ENCODE results near the gene FREY1. TPM values are rescaled to one million over a fixed set of nuclear protein-coding genes. Genes with fewer than 3 reads are reported as not detected.
"Not testable (repeated sequence)": the region's sequence is repeated elsewhere in the genome, so short reads cannot be mapped to it uniquely, and the experiment has no call there.

FREY1 gene
- total RNA-seq, 2 donors from 2014 or later = 1.3 to 1.9 TPM

GRCh38 chr11:45917623-45918330 is 10.7 kb upstream of the FREY1 start, which contains the start of gene PEX16:
Gene PEX16 (minus strand): TSS chr11:45917877. CDS start chr11:45917811, 66 bp downstream.
- H3K9me3 Mint-ChIP-seq = no peaks in the 10 kb centered on the region
- H3K4me3 Mint-ChIP-seq = peak within 1 kb of the TSS; percentile 100
- H3K36me3 Mint-ChIP-seq (ENCODE audit: insufficient read depth in 2 of 2) = peaks cover 4% of the 10 kb centered on the region in 2 donors
- peaks cover 29% of the 10 kb centered on the region for H3K4me1 Mint-ChIP-seq (ENCODE audit: low read depth)
- peak within 1 kb of the TSS; percentile 96 for H3K27ac Mint-ChIP-seq
- H3K27me3 Mint-ChIP-seq (ENCODE audit: low read depth) = peaks cover 5% of the 10 kb centered on the region
- DNase-seq (peak; percentile 94 to 98), ATAC-seq (replicated peaks in 1 of 2) (peak; percentile 89 to 94)

DNA sequence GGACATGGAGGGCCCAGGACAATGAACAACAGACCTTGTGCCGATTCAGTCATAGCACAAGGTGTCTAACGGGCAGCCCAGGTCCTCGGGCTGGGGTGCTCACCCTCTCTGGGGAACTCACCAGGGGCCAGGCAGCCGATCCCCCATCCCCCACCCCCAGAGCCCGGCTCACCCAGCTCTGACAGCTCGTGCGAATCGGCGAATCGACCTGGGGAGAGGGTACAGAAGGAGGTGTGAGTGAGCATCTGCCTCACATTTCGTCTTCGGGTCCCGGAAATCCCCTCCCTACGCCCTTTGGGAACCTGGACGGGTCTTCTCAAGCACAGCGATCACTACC is 10.2 kb upstream of the FREY1 start:
- Mint-ChIP-seq H3K27me3 (ENCODE audit: low read depth) (peaks cover 5% of the 10 kb centered on the region), H3K36me3 (ENCODE audit: insufficient read depth in 2 of 2) (peaks cover 4% of the 10 kb centered on the region in 2 donors), H3K27ac (peak overlapping the region; percentile 96), H3K4me3 (peak overlapping the region; percentile 100), H3K4me1 (ENCODE audit: low read depth) (peaks cover 29% of the 10 kb centered on the region), H3K9me3 (no peaks in the 10 kb centered on the region)
- no peak for DNase-seq
- no peak for ATAC-seq (replicated peaks in 1 of 2)

DNA sequence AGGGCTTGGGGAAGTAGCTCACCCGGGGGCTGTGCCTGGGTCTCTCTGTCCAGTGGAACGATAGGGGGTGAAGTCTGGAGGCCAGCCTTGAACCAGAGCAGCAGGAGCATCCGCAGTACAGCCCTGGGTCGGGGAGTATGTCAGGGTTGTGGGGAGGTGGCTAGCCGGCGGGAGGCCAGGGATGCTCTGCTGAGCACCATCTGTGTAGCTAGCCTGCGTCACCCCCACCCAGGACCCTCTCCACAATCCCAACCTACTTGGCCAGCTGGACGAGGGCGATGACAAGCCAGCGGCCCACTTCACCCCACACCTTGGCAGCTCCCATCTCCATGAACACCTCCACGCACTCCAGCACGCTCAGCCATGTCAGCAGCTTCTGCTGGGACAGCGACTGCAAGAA is 8.4 kb upstream of the FREY1 start:
- H3K4me1 Mint-ChIP-seq (ENCODE audit: low read depth) = peaks cover 24% of the 10 kb centered on the region

GRCh38 chr11:45913942-45914635 is 7.0 kb upstream of the FREY1 start:
- Mint-ChIP-seq H3K9me3 (no peaks in the 10 kb centered on the region), H3K4me3 (no peak overlapping the region), H3K4me1 (ENCODE audit: low read depth) (peaks cover 24% of the 10 kb centered on the region), H3K27me3 (ENCODE audit: low read depth) (no peaks in the 10 kb centered on the region), H3K27ac (no peak overlapping the region), H3K36me3 (ENCODE audit: insufficient read depth in 2 of 2) (peaks cover 4 to 6% of the 10 kb centered on the region in 2 donors)
- no peak for DNase-seq
- ATAC-seq (replicated peaks in 1 of 2) = no peak

More for the DNA sequence above, 8.4 kb upstream of the FREY1 start:
- Mint-ChIP-seq H3K27me3 (ENCODE audit: low read depth) (no peaks in the 10 kb centered on the region), H3K36me3 (ENCODE audit: insufficient read depth in 2 of 2) (peaks cover 4 to 6% of the 10 kb centered on the region in 2 donors), H3K27ac (no peak overlapping the region), H3K9me3 (no peaks in the 10 kb centered on the region), H3K4me3 (no peak overlapping the region)
- no peak for ATAC-seq (replicated peaks in 1 of 2)
- no peak for DNase-seq

GRCh38 chr11:45913514-45913913 is 6.4 kb upstream of the FREY1 start:
- no peak for ATAC-seq (replicated peaks in 1 of 2)
- Mint-ChIP-seq H3K9me3 (no peaks in the 10 kb centered on the region), H3K36me3 (ENCODE audit: insufficient read depth in 2 of 2) (peaks cover 4% of the 10 kb centered on the region in 2 donors), H3K27me3 (ENCODE audit: low read depth) (no peaks in the 10 kb centered on the region), H3K27ac (no peak overlapping the region), H3K4me3 (no peak overlapping the region), H3K4me1 (ENCODE audit: low read depth) (peaks cover 21% of the 10 kb centered on the region)
- DNase-seq = no peak

DNA sequence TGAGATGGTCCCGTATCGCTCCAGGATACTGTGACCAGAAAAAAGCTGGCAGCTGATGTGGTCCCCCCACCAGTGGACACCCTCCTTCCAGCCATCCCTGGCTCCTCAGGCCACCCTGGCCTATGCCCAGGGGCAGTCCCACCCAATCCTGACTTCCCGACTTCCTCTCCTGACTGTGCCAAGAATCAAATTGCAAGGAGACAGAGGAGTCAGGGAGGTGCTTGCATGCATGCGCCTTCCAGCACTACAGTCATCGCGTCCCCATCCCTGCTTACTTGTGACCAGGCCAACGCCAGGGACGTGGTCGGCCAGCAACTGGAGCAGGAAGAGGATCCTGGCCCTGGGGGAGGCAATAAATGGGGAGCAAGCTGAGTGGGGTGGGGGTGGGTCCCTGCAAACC is 3.6 kb upstream of the FREY1 start:
- no peaks in the 10 kb centered on the region for H3K9me3 Mint-ChIP-seq
- DNase-seq (no peak), ATAC-seq (replicated peaks in 1 of 2) (no peak)
- H3K36me3 Mint-ChIP-seq (ENCODE audit: insufficient read depth in 2 of 2) = peaks cover 1 to 3% of the 10 kb centered on the region in 2 donors
- H3K4me3 Mint-ChIP-seq = no peak overlapping the region
- H3K4me1 Mint-ChIP-seq (ENCODE audit: low read depth) = peaks cover 4% of the 10 kb centered on the region
- H3K27me3 Mint-ChIP-seq (ENCODE audit: low read depth) = no peaks in the 10 kb centered on the region
- H3K27ac Mint-ChIP-seq = no peak overlapping the region

DNA sequence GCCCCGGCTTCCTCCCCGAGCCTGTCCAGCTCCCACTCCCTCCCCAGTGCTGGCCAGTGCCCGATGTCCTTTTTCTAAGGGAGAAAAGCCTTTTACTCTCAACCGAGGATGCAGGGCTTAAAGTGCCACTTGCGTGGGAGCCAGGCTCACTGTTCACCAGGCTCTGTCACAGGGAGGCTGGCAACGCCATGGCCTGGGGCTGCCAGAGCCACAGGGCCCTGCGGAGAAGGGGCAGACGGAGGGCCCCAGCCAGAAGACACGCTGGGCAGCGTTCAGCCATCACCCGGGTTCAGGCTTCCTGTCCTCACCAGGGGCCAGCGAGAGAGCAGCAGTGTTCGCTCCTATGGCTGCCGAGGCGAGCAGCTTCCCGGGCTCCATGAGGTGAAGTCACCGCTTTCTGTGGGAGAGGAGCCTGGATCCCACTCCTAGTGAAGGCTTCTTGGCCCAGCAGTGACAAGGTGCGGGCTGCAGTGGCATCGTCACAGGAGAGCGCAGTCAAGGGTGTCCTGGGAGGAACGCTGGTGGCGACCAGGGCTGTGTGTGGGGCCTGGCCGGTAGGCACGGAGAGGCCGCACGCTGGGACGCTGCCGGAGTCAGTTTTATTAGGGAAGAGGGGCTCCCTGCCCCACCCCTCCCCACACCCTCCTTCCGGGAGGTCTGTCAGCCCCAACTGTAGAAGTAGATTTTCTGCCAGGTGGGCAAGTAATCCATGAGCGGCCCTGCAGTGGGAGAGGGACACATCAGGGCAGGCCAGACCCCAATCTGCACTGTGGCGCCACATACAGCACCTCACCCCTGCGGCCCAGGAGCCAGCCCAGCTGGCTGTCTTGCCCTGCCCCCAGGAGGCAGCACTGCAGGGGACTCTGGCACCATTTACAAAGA is 2.8 kb upstream of the FREY1 start:
- no peaks in the 10 kb centered on the region for H3K9me3 Mint-ChIP-seq
- H3K36me3 Mint-ChIP-seq (ENCODE audit: insufficient read depth in 2 of 2) = peaks cover 0 to 3% of the 10 kb centered on the region in 2 donors
- no peak for ATAC-seq (replicated peaks in 1 of 2)
- no peaks in the 10 kb centered on the region for H3K27me3 Mint-ChIP-seq (ENCODE audit: low read depth)
- no peak overlapping the region for H3K4me3 Mint-ChIP-seq
- H3K27ac Mint-ChIP-seq = no peak overlapping the region
- no peak for DNase-seq
- H3K4me1 Mint-ChIP-seq (ENCODE audit: low read depth) = no peaks in the 10 kb centered on the region

DNA sequence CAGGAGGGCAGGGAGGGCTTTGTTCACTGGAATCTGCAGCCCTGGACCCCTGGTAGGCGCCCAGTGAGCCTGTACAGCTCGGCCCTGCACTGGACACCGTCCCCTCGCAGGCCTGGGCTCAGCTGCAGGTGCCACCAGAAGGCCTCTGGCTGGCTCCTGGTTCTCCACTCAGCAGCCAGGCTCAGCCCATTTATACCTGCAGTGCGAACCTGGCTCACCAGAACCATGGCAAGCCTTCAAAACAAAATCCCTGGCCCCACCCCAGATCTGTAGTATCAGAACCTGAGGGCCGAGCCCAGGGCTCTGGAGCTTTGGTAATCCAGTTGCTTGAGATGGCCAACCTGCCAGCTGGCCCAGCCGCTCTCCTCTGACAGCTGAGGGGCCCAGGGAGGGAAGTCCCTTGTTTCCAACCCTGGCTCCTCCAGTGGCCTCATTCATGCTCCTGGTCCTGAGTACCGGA is 870 bp upstream of the FREY1 start:
- Mint-ChIP-seq H3K4me3 (no peak overlapping the region), H3K4me1 (ENCODE audit: low read depth) (no peaks in the 10 kb centered on the region), H3K27me3 (ENCODE audit: low read depth) (no peaks in the 10 kb centered on the region), H3K36me3 (ENCODE audit: insufficient read depth in 2 of 2) (peaks cover 0 to 3% of the 10 kb centered on the region in 2 donors), H3K27ac (no peak overlapping the region), H3K9me3 (no peaks in the 10 kb centered on the region)
- ATAC-seq (replicated peaks in 1 of 2) (no peak), DNase-seq (no peak)

DNA sequence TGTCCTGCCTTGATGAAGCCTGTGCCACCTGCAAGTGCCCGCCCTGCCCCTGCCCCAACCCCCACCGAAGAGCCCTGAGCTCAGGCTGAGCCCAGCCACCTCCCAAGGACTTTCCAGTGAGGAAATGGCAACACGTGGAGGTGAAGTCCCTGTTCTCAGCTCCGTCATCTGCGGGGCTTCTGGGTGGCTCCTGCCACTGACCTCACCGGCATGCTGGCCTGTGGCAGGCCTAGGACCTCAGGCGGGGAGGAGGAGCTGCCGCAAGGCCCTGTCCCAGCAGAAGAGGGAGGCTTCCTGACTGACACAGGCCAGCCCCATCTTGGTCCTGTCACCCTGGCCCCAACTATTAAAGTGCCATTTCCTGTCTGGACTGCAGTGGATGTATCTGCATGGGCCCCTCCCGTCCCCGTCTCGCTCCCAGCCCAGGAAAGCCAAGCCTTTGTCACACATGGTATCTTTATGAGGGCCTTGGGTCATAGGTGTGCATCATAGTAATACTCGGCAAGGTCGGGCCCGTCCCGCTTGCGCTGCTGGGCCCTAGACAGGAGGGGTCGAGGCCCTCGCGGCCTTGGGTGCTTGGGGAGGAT is 882 bp downstream of the FREY1 start:
- Mint-ChIP-seq H3K27ac (no peak overlapping the region), H3K27me3 (ENCODE audit: low read depth) (no peaks in the 10 kb centered on the region), H3K9me3 (no peaks in the 10 kb centered on the region), H3K4me3 (no peak overlapping the region), H3K36me3 (ENCODE audit: insufficient read depth in 2 of 2) (peaks cover 0 to 1% of the 10 kb centered on the region in 2 donors), H3K4me1 (ENCODE audit: low read depth) (no peaks in the 10 kb centered on the region)
- ATAC-seq (replicated peaks in 1 of 2) = no peak
- no peak for DNase-seq

GRCh38 chr11:45905576-45905975 is 1.5 kb downstream of the FREY1 start:
- H3K36me3 Mint-ChIP-seq (ENCODE audit: insufficient read depth in 2 of 2); H3K4me1 Mint-ChIP-seq (ENCODE audit: low read depth); H3K9me3 Mint-ChIP-seq; H3K4me3 Mint-ChIP-seq; DNase-seq; H3K27me3 Mint-ChIP-seq (ENCODE audit: low read depth); ATAC-seq (replicated peaks in 1 of 2); H3K27ac Mint-ChIP-seq: not testable (repeated sequence)

DNA sequence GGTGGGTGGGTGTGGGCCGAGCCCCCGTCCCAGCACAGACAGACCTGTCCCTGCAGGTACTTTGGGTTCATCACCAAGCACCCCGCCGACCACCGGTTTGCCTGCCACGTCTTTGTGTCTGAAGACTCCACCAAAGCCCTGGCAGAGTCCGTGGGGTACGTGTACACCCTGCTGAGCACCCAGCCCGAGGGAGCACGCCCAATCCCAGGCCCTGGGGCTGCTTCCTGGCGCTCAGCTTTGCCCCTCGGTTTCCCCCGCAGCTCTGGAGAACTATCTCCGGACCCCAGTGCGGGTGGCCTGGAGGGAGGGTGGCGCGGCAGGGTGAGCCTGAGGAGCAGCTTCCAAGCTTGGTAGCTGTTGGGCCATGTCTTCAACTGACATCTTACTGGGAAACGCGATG is 2.0 kb downstream of the FREY1 start:
- no peaks in the 10 kb centered on the region for H3K9me3 Mint-ChIP-seq
- H3K27me3 Mint-ChIP-seq (ENCODE audit: low read depth) = peaks cover 10% of the 10 kb centered on the region
- no peaks in the 10 kb centered on the region for H3K36me3 Mint-ChIP-seq (ENCODE audit: insufficient read depth in 2 of 2)
- no peak for DNase-seq
- no peaks in the 10 kb centered on the region for H3K4me1 Mint-ChIP-seq (ENCODE audit: low read depth)
- H3K4me3 Mint-ChIP-seq = no peak overlapping the region
- ATAC-seq (replicated peaks in 1 of 2) = no peak
- H3K27ac Mint-ChIP-seq = no peak overlapping the region

- H3K27me3 Mint-ChIP-seq (ENCODE audit: low read depth) = peaks cover 10% of the 10 kb centered on the region
- no peak overlapping the region for H3K27ac Mint-ChIP-seq
- H3K36me3 Mint-ChIP-seq (ENCODE audit: insufficient read depth in 2 of 2) = no peaks in the 10 kb centered on the region
- no peak overlapping the region for H3K4me3 Mint-ChIP-seq
- no peaks in the 10 kb centered on the region for H3K4me1 Mint-ChIP-seq (ENCODE audit: low read depth)
- ATAC-seq (replicated peaks in 1 of 2) (no peak), DNase-seq (no peak)
- no peaks in the 10 kb centered on the region for H3K9me3 Mint-ChIP-seq
Observed at GRCh38 chr11:45904309-45904915, 2.7 kb downstream of the FREY1 start.
